Transverse colon (tissue), 4 donors: ENCODE measurements around the gene RHAG. TPM values are rescaled to one million over a fixed set of nuclear protein-coding genes. Genes with fewer than 3 reads are reported as not detected.

Source experiments
- DNase-seq: peaks from one replicate; pipeline ENCODE4 v3.0.0-alpha.2; 2019
- H3K27ac ChIP-seq, 4 donors: fragments of 200-600 bp; sonication (generic); 2 replicates each; pipeline ENCODE4 v1.5.1; 2016 to 2018; ENCODE audit warnings: inconsistent platforms in 4 of 4
- H3K27me3 ChIP-seq: fragments of 200-600 bp; sonication (generic); 2 replicates; pipeline ENCODE4 v1.5.1; 2017; ENCODE audit warnings: inconsistent platforms
- H3K36me3 ChIP-seq, 4 donors: fragments of 200-600 bp; sonication (generic); 2 replicates each; pipeline ENCODE4 v1.5.1; 2017 to 2019; ENCODE audit warnings: inconsistent platforms in 4 of 4
- H3K4me1 ChIP-seq, 4 donors: fragments of 200-600 bp; sonication (generic); 2 replicates each; pipeline ENCODE4 v1.5.1; 2017 to 2020; ENCODE audit warnings: inconsistent platforms in 4 of 4
- H3K4me3 ChIP-seq, 4 donors: fragments of 200-600 bp; sonication (generic); 1 replicate in 1 of 4; 2 replicates in 3 of 4; pipeline versions ENCODE4 v1.5.1 to v1.6.1; 2017 to 2019; ENCODE audit warnings: inconsistent platforms in 4 of 4
- H3K9me3 ChIP-seq, 2 donors: fragments of 200-600 bp; sonication (generic); 2 replicates each; pipeline ENCODE4 v1.5.1; 2017 to 2019; ENCODE audit warnings: inconsistent platforms in 2 of 2
- EP300 ChIP-seq: sonication (generic); formaldehyde crosslinking; IDR thresholded peaks from one replicate; pipeline ENCODE4 v1.6.1; 2017; ENCODE audit warnings: antibody characterized with exemption, low read depth
- POLR2A ChIP-seq: fragments of 450-650 bp; IDR thresholded peaks from one replicate; pipeline ENCODE4 v1.6.1; 2016; ENCODE audit warnings: antibody characterized with exemption, mild to moderate bottlenecking, moderate library complexity
- POLR2AphosphoS5 ChIP-seq, 3 donors: sonication (generic); formaldehyde crosslinking; IDR thresholded peaks; one replicate each; pipeline ENCODE4 v1.6.1; 2016; ENCODE audit warnings: antibody characterized with exemption in 3 of 3
- whole genome bisulfite sequencing, 2 donors: methylation state at CpG; one replicate each; pipeline ENCODE4 v1.1.5; 2018; ENCODE audit warnings: low coverage in 1 of 2; 5-methylcytosine and 5-hydroxymethylcytosine counted together
- in situ Hi-C, 4 donors: fragments of 200-750 bp; cut with MboI; loops; one replicate each; pipeline versions ENCODE4 v1.15.0 to v1.15.1; 2017; ENCODE audit warnings: low sequenced_read_pairs in 3 of 4, low pct_ligation_motif_present in 1 of 4, low pct_unique_long_range_greater_than_20kb in 1 of 4
- intact Hi-C: fragments of 100-400 bp; cut with DNase I; formaldehyde crosslinking; loops from one replicate; pipeline ENCODE4 v1.15.1; 2023; ENCODE audit warnings: low total_unique reads
- total RNA-seq, 4 donors: library from RNA; depleted of rRNA; stranded (reverse); fragments of >200 nt; gene quantifications; one replicate each; pipeline ENCODE4 v1.1.0, GENCODE V29; 2016
- TF ChIP-seq, protein P1 (sequence below), 5 experiments: fragments of 200-600 bp in 3 of 5; fragments of 450-650 bp in 2 of 5; sonication (generic) in 3 of 5; IDR thresholded peaks; 1 replicate in 2 of 5; 2 replicates in 3 of 5; pipeline ENCODE4 v1.5.1; 2016 to 2017; ENCODE audit warnings: antibody characterized with exemption in 5 of 5, inconsistent platforms in 3 of 5, mild to moderate bottlenecking in 2 of 5, moderate library complexity in 1 of 5

RHAG gene
- total RNA-seq, 4 donors from 2014 or later, result 0.64 TPM; not detected in 3

DNA sequence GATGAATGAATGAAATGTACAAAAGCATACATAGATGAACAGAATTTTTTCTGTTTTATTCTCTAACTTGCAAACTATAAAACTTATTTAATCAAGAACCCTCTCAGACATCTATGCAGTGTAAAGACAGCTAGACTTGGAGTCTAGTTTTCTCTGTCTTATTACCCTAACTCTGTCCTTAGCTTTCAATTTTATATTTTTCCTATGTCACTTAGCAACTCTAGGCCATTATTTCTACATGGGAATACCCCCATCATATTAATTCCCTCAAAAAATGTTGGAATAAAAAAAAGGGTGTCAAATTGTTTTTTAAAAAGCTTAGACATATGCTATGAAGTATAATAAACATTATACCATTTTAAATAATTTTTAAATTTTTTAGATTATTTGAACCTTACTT, 1.2 kb downstream of the RHAG start:
- in situ Hi-C loops, result no loop called here

DNA sequence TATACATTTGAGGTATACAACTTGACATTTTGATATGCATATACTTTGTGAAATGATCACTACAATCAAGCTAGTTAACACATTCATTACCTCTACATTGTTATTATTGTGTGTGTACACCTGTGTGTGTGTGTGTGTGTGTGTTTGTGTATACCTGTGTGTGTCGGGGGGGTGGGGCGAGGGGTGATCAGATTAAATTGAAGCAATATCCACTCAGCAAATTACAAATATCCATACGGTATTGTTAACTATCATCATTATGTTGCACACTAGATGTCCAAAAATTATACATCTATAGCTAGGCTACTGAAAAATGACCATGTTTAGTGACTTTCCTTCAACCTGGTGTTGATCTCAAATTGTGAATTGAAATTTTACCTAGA, 1.8 kb downstream of the RHAG start:
- Histone ChIP-seq H3K27me3 (no peaks in the 10 kb centered on the region), H3K9me3 (no peaks in the 10 kb centered on the region), H3K4me1 (no peaks in the 10 kb centered on the region), H3K36me3 (no peaks in the 10 kb centered on the region), H3K4me3 (no peak overlapping the region), H3K27ac (no peak overlapping the region)
- in situ Hi-C loops (no loop called here), intact Hi-C loops (no loop called here)
- no peak for DNase-seq
- 76 to 84% methylated on average over 3 of the region's 3 CpGs for WGBS, 2 donors
- TF ChIP-seq POLR2A, result no peak
- TF ChIP-seq, protein P1, sequence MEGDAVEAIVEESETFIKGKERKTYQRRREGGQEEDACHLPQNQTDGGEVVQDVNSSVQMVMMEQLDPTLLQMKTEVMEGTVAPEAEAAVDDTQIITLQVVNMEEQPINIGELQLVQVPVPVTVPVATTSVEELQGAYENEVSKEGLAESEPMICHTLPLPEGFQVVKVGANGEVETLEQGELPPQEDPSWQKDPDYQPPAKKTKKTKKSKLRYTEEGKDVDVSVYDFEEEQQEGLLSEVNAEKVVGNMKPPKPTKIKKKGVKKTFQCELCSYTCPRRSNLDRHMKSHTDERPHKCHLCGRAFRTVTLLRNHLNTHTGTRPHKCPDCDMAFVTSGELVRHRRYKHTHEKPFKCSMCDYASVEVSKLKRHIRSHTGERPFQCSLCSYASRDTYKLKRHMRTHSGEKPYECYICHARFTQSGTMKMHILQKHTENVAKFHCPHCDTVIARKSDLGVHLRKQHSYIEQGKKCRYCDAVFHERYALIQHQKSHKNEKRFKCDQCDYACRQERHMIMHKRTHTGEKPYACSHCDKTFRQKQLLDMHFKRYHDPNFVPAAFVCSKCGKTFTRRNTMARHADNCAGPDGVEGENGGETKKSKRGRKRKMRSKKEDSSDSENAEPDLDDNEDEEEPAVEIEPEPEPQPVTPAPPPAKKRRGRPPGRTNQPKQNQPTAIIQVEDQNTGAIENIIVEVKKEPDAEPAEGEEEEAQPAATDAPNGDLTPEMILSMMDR (IDR thresholded peaks at IDR 0.05), result no peak
- no peak for TF ChIP-seq POLR2AphosphoS5 (IDR thresholded peaks at IDR 0.05)
- no peak for TF ChIP-seq EP300

More for the DNA sequence above, 1.2 kb downstream of the RHAG start:
- Histone ChIP-seq H3K4me1 (no peaks in the 10 kb centered on the region), H3K27ac (no peak overlapping the region), H3K9me3 (no peaks in the 10 kb centered on the region), H3K4me3 (no peak overlapping the region), H3K27me3 (no peaks in the 10 kb centered on the region), H3K36me3 (no peaks in the 10 kb centered on the region)
- intact Hi-C loops, result no loop called here
- TF ChIP-seq, protein P1 (IDR thresholded peaks at IDR 0.05), result no peak
- no peak for TF ChIP-seq EP300
- no peak for TF ChIP-seq POLR2A
- no peak for TF ChIP-seq POLR2AphosphoS5 (IDR thresholded peaks at IDR 0.05)
- no peak for DNase-seq

DNA sequence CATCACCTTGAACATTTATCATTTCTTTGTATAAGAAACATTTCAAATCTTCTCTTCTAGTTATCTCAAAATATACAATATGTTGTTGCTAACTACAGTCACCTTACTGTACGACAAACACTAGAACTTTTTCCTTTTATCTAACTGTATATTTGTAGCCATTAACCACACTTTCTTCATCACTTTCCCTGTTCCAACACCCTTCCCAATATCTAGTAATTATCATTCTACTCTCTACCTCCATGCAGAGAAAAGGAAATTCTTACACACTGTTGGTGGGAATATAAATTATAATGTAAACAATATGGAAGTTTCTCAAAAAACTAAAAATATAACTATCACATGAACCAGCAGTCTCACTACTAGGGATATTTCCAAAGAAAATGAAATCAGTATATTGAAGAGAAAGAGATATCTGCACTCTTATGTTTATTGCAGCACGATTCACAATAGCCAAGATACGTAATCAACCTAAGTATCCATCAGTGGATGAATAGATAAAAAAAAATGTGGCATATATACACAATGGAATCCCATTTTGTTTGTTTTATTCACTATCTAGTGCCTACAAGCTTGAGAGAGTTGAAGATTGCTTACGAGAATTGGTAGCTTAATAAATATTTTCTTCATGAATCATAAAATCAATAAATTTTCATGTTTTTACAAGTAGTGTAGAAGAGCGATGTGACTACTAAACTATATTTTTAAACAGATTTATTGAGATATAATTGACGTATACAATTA, 2.4 kb downstream of the RHAG start:
- H3K9me3 ChIP-seq, result no peaks in the 10 kb centered on the region
- no peak overlapping the region for H3K27ac ChIP-seq
- H3K4me3 ChIP-seq, result no peak overlapping the region
- in situ Hi-C loops, result no loop called here
- intact Hi-C loops, result no loop called here
- TF ChIP-seq, protein P1 (IDR thresholded peaks at IDR 0.05), result no peak
- TF ChIP-seq EP300, result no peak
- TF ChIP-seq POLR2AphosphoS5 (IDR thresholded peaks at IDR 0.05), result no peak
- TF ChIP-seq POLR2A, result no peak
- WGBS, 2 donors, result 68 to 77% methylated on average over 6 of the region's 6 CpGs
- H3K36me3 ChIP-seq, result no peaks in the 10 kb centered on the region
- no peaks in the 10 kb centered on the region for H3K4me1 ChIP-seq
- no peak for DNase-seq
- no peaks in the 10 kb centered on the region for H3K27me3 ChIP-seq

DNA sequence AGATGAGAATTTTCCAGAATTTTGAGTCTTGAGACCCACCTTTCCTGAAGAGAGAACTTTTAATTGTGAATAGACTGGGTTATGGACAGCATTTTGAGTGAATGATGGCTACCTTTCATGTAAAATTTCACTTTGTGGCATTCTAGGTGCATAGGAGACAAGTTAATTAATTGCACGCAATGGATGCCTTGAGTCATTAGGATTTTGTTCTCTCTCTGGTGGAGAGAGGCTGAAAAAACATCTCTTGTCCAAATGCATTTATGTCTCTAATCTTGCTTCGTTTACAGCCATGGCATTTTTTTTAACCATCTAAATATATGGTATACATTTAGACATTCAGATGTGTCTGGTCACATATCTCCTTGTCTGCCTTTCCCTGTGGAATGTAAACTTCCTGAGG, 3.1 kb downstream of the RHAG start:
- 71 to 74% methylated on average over 2 of the region's 2 CpGs for WGBS, 2 donors
- H3K4me3 ChIP-seq, result no peak overlapping the region
- no peaks in the 10 kb centered on the region for H3K36me3 ChIP-seq
- intact Hi-C loops (no loop called here), in situ Hi-C loops (no loop called here)
- H3K4me1 ChIP-seq, result no peaks in the 10 kb centered on the region
- TF ChIP-seq EP300 (no peak), POLR2A (no peak), POLR2AphosphoS5 (IDR thresholded peaks at IDR 0.05) (no peak)
- TF ChIP-seq, protein P1 (IDR thresholded peaks at IDR 0.05), result no peak
- DNase-seq, result no peak
- no peaks in the 10 kb centered on the region for H3K27me3 ChIP-seq
- no peaks in the 10 kb centered on the region for H3K9me3 ChIP-seq
- no peak overlapping the region for H3K27ac ChIP-seq
